Esophagus muscularis mucosa (tissue), 4 donors: ENCODE data around the gene THBD. TPM values are rescaled to one million over a fixed set of nuclear protein-coding genes. Genes with fewer than 3 reads are reported as not detected.

Experiments
- DNase-seq: peaks from one replicate; pipeline ENCODE4 v3.0.0-alpha.2; 2017; ENCODE audit errors: extremely low spot score
- H3K27ac ChIP-seq, 4 donors: fragments of 200-600 bp; sonication (generic); replicated peaks in 1 of 4; 1 replicate in 3 of 4; 2 replicates in 1 of 4; pipeline ENCODE4 v1.5.1; 2016 to 2019; ENCODE audit warnings: mild to moderate bottlenecking in 1 of 4
- H3K27me3 ChIP-seq, 4 donors: fragments of 200-600 bp; sonication (generic); one replicate each; pipeline versions ENCODE4 v1.5.1 to v1.6.0; 2016 to 2019
- H3K36me3 ChIP-seq, 4 donors: fragments of 200-600 bp; sonication (generic); one replicate each; pipeline ENCODE4 v1.5.1; 2016 to 2019
- H3K4me1 ChIP-seq, 4 donors: fragments of 200-600 bp; sonication (generic); one replicate each; pipeline ENCODE4 v1.5.1; 2016 to 2019
- H3K4me3 ChIP-seq, 4 donors: fragments of 200-600 bp; sonication (generic); 1 replicate in 2 of 4; 2 replicates in 2 of 4; pipeline ENCODE4 v1.5.1; 2016 to 2019; ENCODE audit warnings: mild to moderate bottlenecking in 4 of 4, moderate library complexity in 1 of 4
- H3K9me3 ChIP-seq, 4 donors: fragments of 200-600 bp; sonication (generic); 1 replicate in 3 of 4; 2 replicates in 1 of 4; pipeline ENCODE4 v1.5.1; 2016 to 2019
- EP300 ChIP-seq: sonication (generic); formaldehyde crosslinking; IDR thresholded peaks from one replicate; pipeline ENCODE4 v1.6.1; 2017; ENCODE audit warnings: antibody characterized with exemption
- POLR2A ChIP-seq: fragments of 450-650 bp; IDR thresholded peaks from one replicate; pipeline ENCODE4 v1.6.1; 2017; ENCODE audit warnings: antibody characterized with exemption, moderate library complexity, mild to moderate bottlenecking, low read depth
- POLR2AphosphoS5 ChIP-seq, 2 donors: sonication (generic); formaldehyde crosslinking; IDR thresholded peaks; one replicate each; pipeline ENCODE4 v1.6.1; 2017; ENCODE audit warnings: antibody characterized with exemption in 2 of 2
- WGBS: methylation state at CpG from one replicate; pipeline ENCODE4 v1.1.5; 2018; 5-methylcytosine and 5-hydroxymethylcytosine counted together
- intact Hi-C: fragments of 100-400 bp; cut with DNase I; formaldehyde crosslinking; loops from one replicate; pipeline ENCODE4 v1.15.1; 2023
- total RNA-seq, 4 donors: library from RNA; depleted of rRNA; stranded (reverse); fragments of >200 nt; gene quantifications; one replicate each; pipeline versions ENCODE4 v1.1.0 to v1.2.1, GENCODE V29; 2016
- TF ChIP-seq, protein P1 (sequence below), 3 experiments: fragments of 200-600 bp in 2 of 3; fragments of 450-650 bp in 1 of 3; sonication (generic) in 2 of 3; IDR thresholded peaks; one replicate each; pipeline ENCODE4 v1.5.1; 2017 to 2019; ENCODE audit warnings: antibody characterized with exemption in 3 of 3, mild to moderate bottlenecking in 2 of 3, moderate library complexity in 1 of 3

The THBD gene
- total RNA-seq, 4 donors from 2014 or later: 22.4 to 206 (median 47.3) TPM

DNA sequence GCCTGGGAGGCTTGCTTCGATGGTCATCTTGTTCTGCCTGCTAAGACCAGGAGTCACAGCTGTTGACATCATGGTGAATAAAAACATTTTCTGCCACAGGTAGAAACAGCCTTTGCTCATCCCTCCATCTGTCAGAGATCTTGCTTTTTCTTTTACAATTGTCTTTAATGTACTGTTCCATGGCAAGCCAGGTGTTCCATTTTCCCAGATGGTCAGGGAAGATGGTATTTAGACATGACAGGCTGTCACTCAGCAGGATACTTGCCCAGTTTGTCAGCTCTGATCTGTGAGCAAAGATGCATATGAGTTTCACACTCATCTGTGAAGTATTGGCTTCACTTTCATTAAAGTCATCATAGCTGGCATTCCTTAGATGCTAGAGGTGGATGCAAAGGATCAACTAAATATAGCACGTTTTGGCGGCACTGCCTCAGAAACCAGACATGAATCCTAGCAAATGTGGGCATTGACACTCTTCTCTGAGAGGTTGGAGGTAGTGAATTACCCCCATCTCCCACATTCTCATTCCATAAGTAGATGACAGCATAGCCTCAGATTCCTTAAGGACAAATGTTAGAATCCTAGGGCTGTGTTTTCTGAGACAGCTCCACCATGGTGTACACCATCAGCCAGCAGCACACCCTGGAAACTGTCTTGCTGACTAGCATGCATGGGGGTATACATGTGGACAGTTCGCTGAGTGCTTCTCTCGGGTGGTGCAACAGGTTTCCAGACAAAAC lies 10.2 kb downstream of the THBD start:
- Histone ChIP-seq H3K27ac (no peak overlapping the region), H3K9me3 (no peaks in the 10 kb centered on the region), H3K36me3 (no peaks in the 10 kb centered on the region), H3K27me3 (peaks cover 0 to 83% (median 6%) of the 10 kb centered on the region in 4 donors), H3K4me3 (no peak overlapping the region), H3K4me1 (peaks cover 0 to 18% (median 9%) of the 10 kb centered on the region in 4 donors)
- intact Hi-C loops: no loop called here
- WGBS: 66% methylated on average over 5 of the region's 5 CpGs
- DNase-seq: no peak
- TF ChIP-seq EP300: no peak
- no peak for TF ChIP-seq POLR2A
- TF ChIP-seq POLR2AphosphoS5 (IDR thresholded peaks at IDR 0.05): no peak
- TF ChIP-seq, protein P1, sequence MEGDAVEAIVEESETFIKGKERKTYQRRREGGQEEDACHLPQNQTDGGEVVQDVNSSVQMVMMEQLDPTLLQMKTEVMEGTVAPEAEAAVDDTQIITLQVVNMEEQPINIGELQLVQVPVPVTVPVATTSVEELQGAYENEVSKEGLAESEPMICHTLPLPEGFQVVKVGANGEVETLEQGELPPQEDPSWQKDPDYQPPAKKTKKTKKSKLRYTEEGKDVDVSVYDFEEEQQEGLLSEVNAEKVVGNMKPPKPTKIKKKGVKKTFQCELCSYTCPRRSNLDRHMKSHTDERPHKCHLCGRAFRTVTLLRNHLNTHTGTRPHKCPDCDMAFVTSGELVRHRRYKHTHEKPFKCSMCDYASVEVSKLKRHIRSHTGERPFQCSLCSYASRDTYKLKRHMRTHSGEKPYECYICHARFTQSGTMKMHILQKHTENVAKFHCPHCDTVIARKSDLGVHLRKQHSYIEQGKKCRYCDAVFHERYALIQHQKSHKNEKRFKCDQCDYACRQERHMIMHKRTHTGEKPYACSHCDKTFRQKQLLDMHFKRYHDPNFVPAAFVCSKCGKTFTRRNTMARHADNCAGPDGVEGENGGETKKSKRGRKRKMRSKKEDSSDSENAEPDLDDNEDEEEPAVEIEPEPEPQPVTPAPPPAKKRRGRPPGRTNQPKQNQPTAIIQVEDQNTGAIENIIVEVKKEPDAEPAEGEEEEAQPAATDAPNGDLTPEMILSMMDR (IDR thresholded peaks at IDR 0.05): no peak

DNA sequence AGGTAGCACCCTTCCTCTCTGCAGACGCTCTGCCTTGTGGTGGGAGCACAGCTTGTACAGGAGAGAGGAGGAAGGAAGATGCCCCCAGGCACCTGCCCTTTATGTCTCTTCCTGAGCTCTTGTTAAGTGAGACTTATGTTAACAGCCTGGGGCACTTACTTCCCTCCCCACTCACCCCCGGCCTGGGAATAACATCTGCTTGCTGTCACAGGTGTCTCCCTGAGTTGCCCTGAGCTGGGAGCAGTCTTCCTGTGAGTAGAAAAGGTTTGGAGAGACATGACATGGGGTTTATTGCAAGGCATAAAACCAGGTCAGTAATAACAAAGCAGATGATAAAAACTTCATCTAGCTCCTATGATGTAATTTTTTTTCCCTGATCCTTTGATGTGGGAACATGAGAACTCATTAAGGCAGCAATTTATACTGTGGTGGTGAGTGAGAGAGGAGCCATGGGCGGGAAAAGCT lies 12.4 kb downstream of the THBD start:
- DNase-seq: no peak
- no peak for TF ChIP-seq POLR2AphosphoS5 (IDR thresholded peaks at IDR 0.05)
- TF ChIP-seq POLR2A: no peak
- peaks cover 0 to 18% (median 12%) of the 10 kb centered on the region in 4 donors for H3K4me1 ChIP-seq
- intact Hi-C loops: no loop called here
- no peaks in the 10 kb centered on the region for H3K9me3 ChIP-seq
- 55% methylated on average over 2 of the region's 3 CpGs for WGBS
- H3K36me3 ChIP-seq: no peaks in the 10 kb centered on the region
- H3K27ac ChIP-seq: no peak overlapping the region
- H3K27me3 ChIP-seq: peaks cover 0 to 82% (median 6%) of the 10 kb centered on the region in 4 donors
- H3K4me3 ChIP-seq: no peak overlapping the region

DNA sequence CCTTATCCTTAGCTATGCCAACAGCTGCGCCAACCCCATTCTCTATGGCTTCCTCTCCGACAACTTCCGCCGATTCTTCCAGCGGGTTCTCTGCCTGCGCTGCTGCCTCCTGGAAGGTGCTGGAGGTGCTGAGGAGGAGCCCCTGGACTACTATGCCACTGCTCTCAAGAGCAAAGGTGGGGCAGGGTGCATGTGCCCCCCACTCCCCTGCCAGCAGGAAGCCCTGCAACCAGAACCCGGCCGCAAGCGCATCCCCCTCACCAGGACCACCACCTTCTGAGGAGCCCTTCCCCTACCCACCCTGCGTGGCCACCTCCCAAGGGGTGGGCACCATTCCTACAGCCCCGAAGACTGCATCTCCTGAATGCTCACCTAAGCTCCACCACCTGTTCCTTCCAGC lies 13.1 kb downstream of the THBD start:
- Histone ChIP-seq H3K4me3 (no peak overlapping the region), H3K27me3 (peaks cover 0 to 75% (median 6%) of the 10 kb centered on the region in 4 donors), H3K36me3 (no peaks in the 10 kb centered on the region), H3K4me1 (peaks cover 0 to 18% (median 12%) of the 10 kb centered on the region in 4 donors), H3K9me3 (no peaks in the 10 kb centered on the region), H3K27ac (no peak overlapping the region)
- TF ChIP-seq EP300: no peak
- TF ChIP-seq POLR2A: no peak
- TF ChIP-seq POLR2AphosphoS5 (IDR thresholded peaks at IDR 0.05): no peak
- TF ChIP-seq, protein P1 (IDR thresholded peaks at IDR 0.05): no peak
- 93% methylated on average over 10 of the region's 11 CpGs for WGBS
- intact Hi-C loops: no loop called here
- no peak for DNase-seq

DNA sequence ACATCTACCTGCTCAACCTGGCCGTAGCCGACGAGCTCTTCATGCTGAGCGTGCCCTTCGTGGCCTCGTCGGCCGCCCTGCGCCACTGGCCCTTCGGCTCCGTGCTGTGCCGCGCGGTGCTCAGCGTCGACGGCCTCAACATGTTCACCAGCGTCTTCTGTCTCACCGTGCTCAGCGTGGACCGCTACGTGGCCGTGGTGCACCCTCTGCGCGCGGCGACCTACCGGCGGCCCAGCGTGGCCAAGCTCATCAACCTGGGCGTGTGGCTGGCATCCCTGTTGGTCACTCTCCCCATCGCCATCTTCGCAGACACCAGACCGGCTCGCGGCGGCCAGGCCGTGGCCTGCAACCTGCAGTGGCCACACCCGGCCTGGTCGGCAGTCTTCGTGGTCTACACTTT lies 13.7 kb downstream of the THBD start:
- peaks cover 0 to 69% (median 6%) of the 10 kb centered on the region in 4 donors for H3K27me3 ChIP-seq
- peak overlapping the region in 1 of 4 donors; percentile 36 for H3K4me3 ChIP-seq
- intact Hi-C loops: no loop called here
- no peak overlapping the region for H3K27ac ChIP-seq
- no peak for TF ChIP-seq POLR2AphosphoS5 (IDR thresholded peaks at IDR 0.05)
- TF ChIP-seq, protein P1 (IDR thresholded peaks at IDR 0.05): no peak
- no peak for TF ChIP-seq POLR2A
- H3K9me3 ChIP-seq: no peaks in the 10 kb centered on the region
- H3K4me1 ChIP-seq: peaks cover 0 to 18% (median 12%) of the 10 kb centered on the region in 4 donors
- 90% methylated on average over 36 of the region's 41 CpGs for WGBS
- no peaks in the 10 kb centered on the region for H3K36me3 ChIP-seq
- DNase-seq: no peak

DNA sequence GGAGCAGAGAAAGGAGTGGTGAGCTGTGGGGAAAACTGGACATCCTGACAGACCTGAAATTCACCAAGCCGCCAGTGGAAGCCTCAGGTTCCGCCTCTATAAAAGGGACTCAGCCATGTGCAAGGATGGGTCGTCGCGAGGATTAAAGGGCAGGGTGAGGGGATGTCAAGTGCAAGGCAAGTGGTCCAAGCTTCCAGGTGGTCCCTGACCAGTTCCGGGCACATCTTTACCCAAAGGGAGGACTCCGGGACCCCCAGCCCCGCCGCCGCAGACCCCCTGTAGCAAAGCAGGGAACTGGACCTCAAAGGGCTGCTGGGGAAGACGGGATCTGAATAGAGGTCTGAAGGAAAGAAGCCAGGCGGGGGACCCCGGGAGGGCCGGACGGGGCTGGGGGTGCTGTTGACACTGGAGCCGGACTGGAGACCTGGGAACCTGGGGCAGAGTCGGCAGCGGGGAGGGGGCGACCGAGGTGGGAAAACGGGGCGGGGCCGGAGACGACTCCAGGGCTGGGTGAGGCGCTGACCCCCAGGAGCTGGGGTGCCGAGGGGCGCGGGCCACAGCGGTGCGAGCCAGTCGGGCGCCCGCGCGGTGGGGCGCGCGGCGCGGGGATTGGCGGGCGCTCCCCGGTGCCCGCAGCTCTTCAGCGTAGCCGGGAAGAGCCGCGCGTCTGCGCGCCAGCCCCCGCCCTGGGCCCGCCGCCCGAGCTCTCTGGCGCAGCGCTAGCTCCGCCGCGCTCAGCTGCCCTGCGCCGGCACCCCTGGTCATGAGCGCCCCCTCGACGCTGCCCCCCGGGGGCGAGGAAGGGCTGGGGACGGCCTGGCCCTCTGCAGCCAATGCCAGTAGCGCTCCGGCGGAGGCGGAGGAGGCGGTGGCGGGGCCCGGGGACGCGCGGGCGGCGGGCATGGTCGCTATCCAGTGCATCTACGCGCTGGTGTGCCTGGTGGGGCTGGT lies 14.5 kb downstream of the THBD start, which contains the start of gene SSTR4:
Gene SSTR4, plus strand, starts transcription at position 592 of the 951 bp plus-strand sequence. Its CDS starts 172 bp downstream, at position 764.
- no peak for DNase-seq
- Histone ChIP-seq H3K9me3 (no peaks in the 10 kb centered on the region), H3K4me1 (peaks cover 0 to 16% (median 11%) of the 10 kb centered on the region in 4 donors), H3K36me3 (no peaks in the 10 kb centered on the region), H3K27ac (no peak within 1 kb of the TSS), H3K4me3 (peak within 1 kb of the TSS; percentile 14 to 36 (median 26)), H3K27me3 (peaks cover 0 to 61% (median 6%) of the 10 kb centered on the region in 4 donors)
- WGBS: 36% methylated on average over 28 of the region's 83 CpGs
- TF ChIP-seq EP300 (no peak), POLR2A (no peak), POLR2AphosphoS5 (IDR thresholded peaks at IDR 0.05) (no peak)
- TF ChIP-seq, protein P1 (IDR thresholded peaks at IDR 0.05): no peak
- intact Hi-C loops: no loop called here
